ENCODE measurements around the gene BACH2. TPM values are rescaled to one million over a fixed set of nuclear protein-coding genes. Genes with fewer than 3 reads are reported as not detected.

Gene BACH2
- total and polyA plus RNA-seq, 2 donors (not counting 1 experiment from before 2014, with no cell fraction given): 2.2 to 2.6 TPM

DNA sequence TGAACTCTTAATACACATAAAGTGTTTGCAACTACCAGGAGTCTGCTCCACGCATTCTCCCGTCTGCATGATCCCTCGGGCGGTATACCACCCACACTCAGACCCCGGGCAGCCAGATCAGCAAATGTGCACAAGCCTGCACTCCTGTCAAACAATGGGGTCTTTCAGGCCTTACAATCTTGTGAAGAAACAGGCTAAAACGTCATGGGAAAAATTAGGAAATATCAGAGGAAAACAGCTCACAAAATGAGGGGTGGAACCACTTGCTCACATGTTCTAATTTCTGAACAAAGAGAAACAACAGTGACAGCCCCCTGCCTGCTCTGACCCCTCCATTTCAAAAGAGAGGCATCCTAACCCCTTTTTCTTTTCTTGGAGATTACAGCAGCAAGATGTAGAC, 69.4 kb downstream of the BACH2 start:
- Histone ChIP-seq H3K9me3 (ENCODE audit: control insufficient read depth, insufficient read depth, low read depth, low read length) (no peaks in the 10 kb centered on the region), H3K27ac (ENCODE audit: insufficient read depth, low read length) (no peak overlapping the region), H4K20me1 (ENCODE audit: control insufficient read depth, extremely low read depth, insufficient read depth, low read length) (no peaks in the 10 kb centered on the region), H3K4me1 (ENCODE audit: control insufficient read depth, extremely low read depth, insufficient read depth, low read length) (peaks cover 4% of the 10 kb centered on the region), H3K4me2 (ENCODE audit: extremely low read depth, insufficient read depth, low read length) (no peak overlapping the region), H3K36me3 (ENCODE audit: control insufficient read depth, insufficient read depth, low read length) (no peaks in the 10 kb centered on the region), H3K4me3 (replicated peaks in 1 of 4; ENCODE audit: control extremely low read depth in 1 of 4, insufficient read depth in 1 of 4, low read depth in 3 of 4, low read length in 4 of 4) (no peak overlapping the region), H3K27me3 (ENCODE audit: control insufficient read depth, insufficient read depth, low read length) (no peaks in the 10 kb centered on the region), H3K9ac (ENCODE audit: insufficient read depth, low read length) (no peak overlapping the region), H2AFZ (ENCODE audit: low read length) (no peak overlapping the region), H3K79me2 (ENCODE audit: control insufficient read depth, insufficient read depth, low read length) (no peaks in the 10 kb centered on the region)
- no peak for DNase-seq (ENCODE audit: low read depth in 2 of 2)
- TF ChIP-seq CTCF (conservative IDR thresholded peaks at IDR 0.05 in 1 of 2, IDR thresholded peaks at IDR 0.05 in 1 of 2; ENCODE audit: low read depth in 1 of 2, low read length in 2 of 2) (no peak), EZH2 (IDR thresholded peaks at IDR 0.05; ENCODE audit: low read length, missing control alignments) (no peak)

GRCh38 chr6:90226257-90226656, 70.4 kb downstream of the BACH2 start:
- no peak for TF ChIP-seq CTCF (conservative IDR thresholded peaks at IDR 0.05 in 1 of 2, IDR thresholded peaks at IDR 0.05 in 1 of 2; ENCODE audit: low read depth in 1 of 2, low read length in 2 of 2)
- no peak for TF ChIP-seq EZH2 (IDR thresholded peaks at IDR 0.05; ENCODE audit: low read length, missing control alignments)
- H3K79me2 ChIP-seq (ENCODE audit: control insufficient read depth, insufficient read depth, low read length): no peaks in the 10 kb centered on the region
- H3K9ac ChIP-seq (ENCODE audit: insufficient read depth, low read length): no peak overlapping the region
- no peak overlapping the region for H3K4me2 ChIP-seq (ENCODE audit: extremely low read depth, insufficient read depth, low read length)
- peak; percentile 48 to 81 for DNase-seq (ENCODE audit: low read depth in 2 of 2)
- H2AFZ ChIP-seq (ENCODE audit: low read length): no peak overlapping the region
- peaks cover 4% of the 10 kb centered on the region for H3K4me1 ChIP-seq (ENCODE audit: control insufficient read depth, extremely low read depth, insufficient read depth, low read length)
- no peaks in the 10 kb centered on the region for H3K9me3 ChIP-seq (ENCODE audit: control insufficient read depth, insufficient read depth, low read depth, low read length)
- H3K27ac ChIP-seq (ENCODE audit: insufficient read depth, low read length): no peak overlapping the region
- no peaks in the 10 kb centered on the region for H3K27me3 ChIP-seq (ENCODE audit: control insufficient read depth, insufficient read depth, low read length)
- H3K36me3 ChIP-seq (ENCODE audit: control insufficient read depth, insufficient read depth, low read length): no peaks in the 10 kb centered on the region
- H3K4me3 ChIP-seq (replicated peaks in 1 of 4; ENCODE audit: control extremely low read depth in 1 of 4, insufficient read depth in 1 of 4, low read depth in 3 of 4, low read length in 4 of 4): no peak overlapping the region
- no peaks in the 10 kb centered on the region for H4K20me1 ChIP-seq (ENCODE audit: control insufficient read depth, extremely low read depth, insufficient read depth, low read length)

- DNase-seq (ENCODE audit: low read depth in 2 of 2): peak in 1 of 2 donors; percentile 49
- H3K27ac ChIP-seq (ENCODE audit: insufficient read depth, low read length): no peak overlapping the region
- TF ChIP-seq CTCF (conservative IDR thresholded peaks at IDR 0.05 in 1 of 2, IDR thresholded peaks at IDR 0.05 in 1 of 2; ENCODE audit: low read depth in 1 of 2, low read length in 2 of 2): no peak
- no peak for TF ChIP-seq EZH2 (IDR thresholded peaks at IDR 0.05; ENCODE audit: low read length, missing control alignments)
- H3K4me2 ChIP-seq (ENCODE audit: extremely low read depth, insufficient read depth, low read length): no peak overlapping the region
- peaks cover 4% of the 10 kb centered on the region for H3K4me1 ChIP-seq (ENCODE audit: control insufficient read depth, extremely low read depth, insufficient read depth, low read length)
- no peaks in the 10 kb centered on the region for H3K36me3 ChIP-seq (ENCODE audit: control insufficient read depth, insufficient read depth, low read length)
- no peak overlapping the region for H3K4me3 ChIP-seq (replicated peaks in 1 of 4; ENCODE audit: control extremely low read depth in 1 of 4, insufficient read depth in 1 of 4, low read depth in 3 of 4, low read length in 4 of 4)
- no peaks in the 10 kb centered on the region for H4K20me1 ChIP-seq (ENCODE audit: control insufficient read depth, extremely low read depth, insufficient read depth, low read length)
- H3K27me3 ChIP-seq (ENCODE audit: control insufficient read depth, insufficient read depth, low read length): no peaks in the 10 kb centered on the region
- no peak overlapping the region for H2AFZ ChIP-seq (ENCODE audit: low read length)
- no peak overlapping the region for H3K9ac ChIP-seq (ENCODE audit: insufficient read depth, low read length)
- H3K79me2 ChIP-seq (ENCODE audit: control insufficient read depth, insufficient read depth, low read length): no peaks in the 10 kb centered on the region
- no peaks in the 10 kb centered on the region for H3K9me3 ChIP-seq (ENCODE audit: control insufficient read depth, insufficient read depth, low read depth, low read length)
These were observed 72.4 kb downstream of the BACH2 start for GRCh38 chr6:90224196-90224595.

Measured in fibroblast of lung (primary cell).